Activated CD8-positive, alpha-beta T cell treated with anti-CD3 and anti-CD28 coated beads for 36 hours (primary cell): Measurements from ENCODE around the gene E2F6. TPM values are rescaled to one million over a fixed set of nuclear protein-coding genes. Genes with fewer than 3 reads are reported as not detected.

ENCODE experiments used
- ATAC-seq: fragments of 200-7000 bp; cut with Tn5 transposase; one replicate; pipeline ENCODE4 v1.10.0; 2021; ENCODE audit warnings: mild to moderate bottlenecking, moderate library complexity
- CTCF ChIA-PET: fragments of 350-600 bp; sonication (Branson Sonifier 250); formaldehyde crosslinking; loops from one replicate; lab custom pipeline; 2021; ENCODE audit warnings: antibody characterized with exemption; lab: Charles Lee
- POLR2A ChIA-PET: fragments of 350-600 bp; sonication (Branson Sonifier 250); formaldehyde crosslinking; loops from one replicate; lab custom pipeline; 2021; ENCODE audit warnings: antibody characterized with exemption; lab: Charles Lee
- DNase-seq: peaks from one replicate; pipeline ENCODE4 v3.0.0-alpha.2; 2020
- H3K27ac Mint-ChIP-seq: one replicate; pipeline ENCODE4 v1.8.0; 2021; ENCODE audit warnings: mild to moderate bottlenecking, mixed read lengths
- H3K27me3 Mint-ChIP-seq: one replicate; pipeline ENCODE4 v1.8.0; 2021; ENCODE audit warnings: mixed read lengths
- H3K36me3 Mint-ChIP-seq: one replicate; pipeline ENCODE4 v1.8.0; 2021; ENCODE audit warnings: low read depth, mixed read lengths
- H3K4me1 Mint-ChIP-seq: one replicate; pipeline ENCODE4 v1.8.0; 2021; ENCODE audit warnings: low read depth, mixed read lengths
- H3K4me3 Mint-ChIP-seq: one replicate; pipeline ENCODE4 v1.8.0; 2021; ENCODE audit warnings: mild to moderate bottlenecking, moderate library complexity, mixed read lengths
- H3K9me3 Mint-ChIP-seq: one replicate; pipeline ENCODE4 v1.8.0; 2021; ENCODE audit warnings: mixed read lengths
- CTCF ChIP-seq: fragments of 200-600 bp; IDR thresholded peaks from one replicate; pipeline ENCODE4 v1.8.0; 2022; ENCODE audit warnings: antibody characterized with exemption, mild to moderate bottlenecking
- intact Hi-C: fragments of 100-400 bp; cut with micrococcal nuclease; formaldehyde crosslinking; loops from one replicate; pipeline ENCODE4 v1.10.0; 2022
- total RNA-seq, 2 experiments: library from RNA; stranded (reverse); gene quantifications; one replicate each; pipeline ENCODE4 v1.2.3, GENCODE V29; 2021

E2F6 gene
- total RNA-seq, 2 experiments from 2014 or later: 9.8 to 10.5 TPM

GRCh38 chr2:11506611-11506969, 40.6 kb upstream of the E2F6 start:
- Mint-ChIP-seq H3K27ac (no peak overlapping the region), H3K9me3 (peaks cover 2% of the 10 kb centered on the region), H3K36me3 (no peaks in the 10 kb centered on the region), H3K27me3 (peaks cover 18% of the 10 kb centered on the region), H3K4me1 (no peaks in the 10 kb centered on the region), H3K4me3 (no peak overlapping the region)
- ChIA-PET POLR2A (no interaction called here), CTCF (no interaction called here)
- no peak for TF ChIP-seq CTCF
- no peak for DNase-seq
- intact Hi-C loops: no loop called here
- no peak for ATAC-seq

GRCh38 chr2:11505652-11506610, 40.0 kb upstream of the E2F6 start:
- H3K4me3 Mint-ChIP-seq: no peak overlapping the region
- no peak for TF ChIP-seq CTCF
- no peaks in the 10 kb centered on the region for H3K36me3 Mint-ChIP-seq
- H3K4me1 Mint-ChIP-seq: peaks cover 1% of the 10 kb centered on the region
- DNase-seq (no peak), ATAC-seq (no peak)
- peaks cover 2% of the 10 kb centered on the region for H3K9me3 Mint-ChIP-seq
- ChIA-PET POLR2A (no interaction called here), CTCF (no interaction called here)
- intact Hi-C loops: no loop called here
- no peak overlapping the region for H3K27ac Mint-ChIP-seq
- H3K27me3 Mint-ChIP-seq: peaks cover 14% of the 10 kb centered on the region

- DNase-seq (no peak), ATAC-seq (no peak)
- Mint-ChIP-seq H3K9me3 (peaks cover 2% of the 10 kb centered on the region), H3K4me3 (no peak overlapping the region), H3K36me3 (no peaks in the 10 kb centered on the region), H3K27me3 (peaks cover 17% of the 10 kb centered on the region), H3K4me1 (peaks cover 5% of the 10 kb centered on the region), H3K27ac (no peak overlapping the region)
- intact Hi-C loops: no loop called here
- ChIA-PET CTCF (no interaction called here), POLR2A (no interaction called here)
- TF ChIP-seq CTCF: no peak
Observed at GRCh38 chr2:11503354-11503927, 37.5 kb upstream of the E2F6 start.

- Mint-ChIP-seq H3K4me3 (no peak overlapping the region), H3K27me3 (peaks cover 17% of the 10 kb centered on the region), H3K27ac (no peak overlapping the region), H3K9me3 (peaks cover 2% of the 10 kb centered on the region), H3K36me3 (no peaks in the 10 kb centered on the region), H3K4me1 (peaks cover 5% of the 10 kb centered on the region)
- DNase-seq: no peak
- intact Hi-C loops: no loop called here
- POLR2A ChIA-PET: no interaction called here
- CTCF ChIA-PET: no interaction called here
- ATAC-seq: no peak
- no peak for TF ChIP-seq CTCF
Observed at GRCh38 chr2:11502740-11503292, 36.9 kb upstream of the E2F6 start.
